Measurements from ENCODE around the gene NSD2.
"Not testable (repeated sequence)": the region's sequence is repeated elsewhere in the genome, so short reads cannot be mapped to it uniquely, and the experiment has no call there.

Gene NSD2

GRCh38 chr4:1870578-1871443 lies at the start of gene NSD2:
Gene NSD2, plus strand, starts transcription at chr4:1871393. Its CDS starts 29,262 bp downstream, at chr4:1900655.
- peak; percentile 88 for DNase-seq

- no peak for DNase-seq
These were observed 49.3 kb upstream of the NSD2 start for GRCh38 chr4:1821679-1822567.

GRCh38 chr4:1822568-1823544 lies 48.3 kb upstream of the NSD2 start:
- no peak for DNase-seq

GRCh38 chr4:1823545-1823932 lies 47.7 kb upstream of the NSD2 start:
- DNase-seq = no peak

GRCh38 chr4:1824746-1825145 lies 46.4 kb upstream of the NSD2 start:
- DNase-seq = no peak

GRCh38 chr4:1825326-1825725 lies 45.9 kb upstream of the NSD2 start:
- DNase-seq = no peak

GRCh38 chr4:1826531-1827350 lies 44.5 kb upstream of the NSD2 start:
- no peak for DNase-seq

- DNase-seq = no peak
These were observed 41.0 kb upstream of the NSD2 start for GRCh38 chr4:1830234-1830633.

GRCh38 chr4:1830642-1831228 lies 40.5 kb upstream of the NSD2 start:
- DNase-seq = no peak

GRCh38 chr4:1831331-1831730 lies 39.9 kb upstream of the NSD2 start:
- no peak for DNase-seq

GRCh38 chr4:1832690-1833089 lies 38.5 kb upstream of the NSD2 start:
- DNase-seq = no peak

GRCh38 chr4:1833307-1834046 lies 37.7 kb upstream of the NSD2 start:
- no peak for DNase-seq

GRCh38 chr4:1834047-1834775 lies 37.0 kb upstream of the NSD2 start:
- DNase-seq = no peak

- DNase-seq = not testable (repeated sequence)
These were observed 35.4 kb upstream of the NSD2 start for GRCh38 chr4:1835836-1836235.

GRCh38 chr4:1836650-1837049 lies 34.5 kb upstream of the NSD2 start:
- no peak for DNase-seq

- no peak for DNase-seq
These were observed 34.1 kb upstream of the NSD2 start for GRCh38 chr4:1837069-1837468.

GRCh38 chr4:1839282-1839681 lies 31.9 kb upstream of the NSD2 start:
- DNase-seq = no peak

GRCh38 chr4:1841201-1841886 lies 29.8 kb upstream of the NSD2 start:
- DNase-seq = no peak

- no peak for DNase-seq
These were observed 29.3 kb upstream of the NSD2 start for GRCh38 chr4:1841887-1842210.

Data from hematopoietic multipotent progenitor cell treated with erythropoietin and hydrocortisone succinate and interleukin-3 and kit ligand, for 8 days (in vitro differentiated cells).